ENCODE data around the gene POT1. TPM values are rescaled to one million over a fixed set of nuclear protein-coding genes. Genes with fewer than 3 reads are reported as not detected.

POT1 gene
- total and polyA plus RNA-seq, 2 of the 4 experiments (the other 2 are of a cell fraction) = 12.7 to 28.5 TPM

DNA sequence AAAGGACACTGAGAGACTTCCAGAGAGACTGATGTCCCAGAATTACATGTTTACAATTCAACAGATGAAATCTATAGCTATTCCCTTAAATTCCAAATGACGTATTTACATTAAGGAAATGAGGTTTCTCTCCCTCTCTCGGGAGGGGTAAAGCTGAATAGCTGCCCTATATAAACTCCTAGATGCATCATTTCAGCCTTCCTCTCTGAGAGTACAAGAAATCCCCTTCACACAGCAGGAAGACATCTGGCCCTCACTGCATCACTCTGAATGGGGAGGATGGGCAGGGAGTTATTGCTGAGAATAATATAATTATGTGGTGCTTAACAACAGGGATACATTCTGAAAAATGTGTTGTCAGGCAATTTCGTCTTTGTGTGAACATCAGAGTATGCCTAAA is 11.0 kb downstream of the POT1 start:
- Histone ChIP-seq H3K9me3 (ENCODE audit: control insufficient read depth, insufficient read depth, low read length) (no peaks in the 10 kb centered on the region), H3K36me3 (ENCODE audit: control insufficient read depth, insufficient read depth, low read length) (no peaks in the 10 kb centered on the region), H3K9me1 (ENCODE audit: insufficient read depth, low read length) (0 out of 2 replicates have a peak, but pooled peaks cover 3% of the 10 kb centered on the region), H2AFZ (replicated peaks; ENCODE audit: low read length, poor library complexity) (no peak overlapping the region), H2AK9ac (replicated peaks; ENCODE audit: low read depth, low read length, poor library complexity) (no peak overlapping the region), H4K5ac (ENCODE audit: low read depth, low read length) (no peak overlapping the region), H3K4ac (ENCODE audit: low read depth, low read length) (no peak overlapping the region), H3K23ac (ENCODE audit: low read depth, low read length) (no peak overlapping the region), H3K56ac (ENCODE audit: extremely low read depth, insufficient read depth, low read length) (no peak overlapping the region), H2BK5ac (ENCODE audit: low read depth, low read length, poor library complexity, severe bottlenecking) (no peak overlapping the region), H2BK15ac (ENCODE audit: low read depth, low read length) (no peak overlapping the region), H2AK5ac (ENCODE audit: low read depth, low read length) (no peak overlapping the region), H3K4me3 (ENCODE audit: insufficient read depth, low read depth, low read length) (no peak overlapping the region), H3K27ac (ENCODE audit: insufficient read depth, low read length) (no peak overlapping the region), H4K20me1 (ENCODE audit: insufficient read depth, low read length) (no peaks in the 10 kb centered on the region), H3K14ac (replicated peaks; ENCODE audit: low read depth, low read length) (no peak overlapping the region), H3K9ac (ENCODE audit: low read depth, low read length) (no peak overlapping the region), H4K91ac (ENCODE audit: insufficient read depth, low read depth, low read length) (no peak overlapping the region), H3K18ac (ENCODE audit: low read depth, low read length) (no peak overlapping the region), H3K4me1 (ENCODE audit: control insufficient read depth, insufficient read depth, low read length) (no peaks in the 10 kb centered on the region), H2BK120ac (ENCODE audit: low read depth, low read length) (no peak overlapping the region), H3K4me2 (ENCODE audit: low read depth, low read length) (no peak overlapping the region), H3K27me3 (ENCODE audit: control insufficient read depth, insufficient read depth, low read length) (no peaks in the 10 kb centered on the region), H4K8ac (ENCODE audit: low read depth in 2 of 2, low read length in 2 of 2) (no peak overlapping the region), H2BK20ac (ENCODE audit: low read depth, low read length) (no peak overlapping the region), H3K79me1 (ENCODE audit: low read depth in 1 of 2, low read length in 2 of 2) (peaks cover 19 to 20% of the 10 kb centered on the region in 2 experiments)
- TF ChIP-seq RFX5 (IDR thresholded peaks at IDR 0.05; ENCODE audit: low read depth, low read length) = no peak
- no peak for TF ChIP-seq CEBPB (IDR thresholded peaks at IDR 0.05; ENCODE audit: low read depth, low read length)
- TF ChIP-seq MAZ (IDR thresholded peaks at IDR 0.05; ENCODE audit: borderline replicate concordance, low read depth, low read length) = no peak
- TF ChIP-seq MXI1 (IDR thresholded peaks at IDR 0.05; ENCODE audit: borderline replicate concordance, low read depth, low read length) = no peak
- no peak for TF ChIP-seq RCOR1 (IDR thresholded peaks at IDR 0.05; ENCODE audit: insufficient replicate concordance, low read length)
- TF ChIP-seq, protein P1, sequence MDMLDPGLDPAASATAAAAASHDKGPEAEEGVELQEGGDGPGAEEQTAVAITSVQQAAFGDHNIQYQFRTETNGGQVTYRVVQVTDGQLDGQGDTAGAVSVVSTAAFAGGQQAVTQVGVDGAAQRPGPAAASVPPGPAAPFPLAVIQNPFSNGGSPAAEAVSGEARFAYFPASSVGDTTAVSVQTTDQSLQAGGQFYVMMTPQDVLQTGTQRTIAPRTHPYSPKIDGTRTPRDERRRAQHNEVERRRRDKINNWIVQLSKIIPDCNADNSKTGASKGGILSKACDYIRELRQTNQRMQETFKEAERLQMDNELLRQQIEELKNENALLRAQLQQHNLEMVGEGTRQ (IDR thresholded peaks at IDR 0.05; ENCODE audit: low read depth, low read length) = no peak
- ChIA-PET CTCF (no interaction called here), POLR2A (ENCODE audit: unreplicated experiment) (no interaction called here)
- no peak for ATAC-seq (ENCODE audit: low read depth)
- DNase-seq = peak; percentile 2
- no CpG with 5 or more reads among the region's 3 CpGs for WGBS, 2 experiments (ENCODE audit: extremely low coverage in 2 of 2, insufficient read length in 1 of 2)
- in situ Hi-C loops (cut with MboI; ENCODE audit: low sequenced_read_pairs) = no loop called here
- BruUV-seq (replicated peaks) = no TSS peak
- intact Hi-C loops (cut with micrococcal nuclease) = no loop called here
- dilution Hi-C loops (cut with HindIII; ENCODE audit: low sequenced_read_pairs, unreplicated experiment) = no loop called here

All from IMR-90 (cell line).